ENCODE results near the gene CHMP4A.

Gene CHMP4A

DNA sequence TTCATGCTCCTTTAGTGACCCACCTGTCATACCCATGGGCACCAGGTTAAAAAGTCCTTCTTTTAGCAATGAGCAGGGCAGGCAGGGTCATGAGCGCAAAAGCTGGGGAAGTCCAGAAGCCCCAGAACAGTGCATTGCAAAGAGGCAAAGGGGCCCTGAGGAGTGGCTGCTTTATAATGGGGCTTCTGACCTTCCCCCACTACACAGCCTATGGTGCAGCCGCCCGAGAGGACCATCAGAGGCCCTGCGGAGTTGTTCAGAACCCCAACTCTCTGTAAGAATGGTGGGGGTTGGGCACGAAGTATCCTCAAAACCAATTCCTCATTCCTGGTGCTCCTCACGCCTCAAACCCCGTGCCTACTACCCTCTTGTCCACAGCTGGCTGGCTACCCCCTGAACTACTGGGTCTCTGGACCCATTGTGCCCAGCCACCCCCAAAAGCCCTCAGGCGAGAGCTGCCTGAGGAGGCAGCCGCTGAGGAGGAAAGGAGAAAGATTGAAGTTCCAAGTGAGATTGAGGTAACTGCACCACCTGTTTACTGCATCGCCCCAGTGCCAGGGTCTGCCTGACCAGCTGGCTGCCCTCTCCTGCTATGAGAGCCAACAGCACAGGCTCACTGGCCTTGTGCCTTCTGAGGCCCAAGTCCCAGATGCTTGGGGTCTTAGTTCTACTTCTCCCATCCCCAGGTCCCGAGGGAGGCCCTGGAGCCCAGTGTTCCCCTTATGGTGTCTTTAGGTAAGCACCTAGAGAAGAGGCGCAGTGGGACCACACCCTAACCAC lies 34.7 kb downstream of the CHMP4A start:
- no peak for DNase-seq (ENCODE audit: low read depth)

DNA sequence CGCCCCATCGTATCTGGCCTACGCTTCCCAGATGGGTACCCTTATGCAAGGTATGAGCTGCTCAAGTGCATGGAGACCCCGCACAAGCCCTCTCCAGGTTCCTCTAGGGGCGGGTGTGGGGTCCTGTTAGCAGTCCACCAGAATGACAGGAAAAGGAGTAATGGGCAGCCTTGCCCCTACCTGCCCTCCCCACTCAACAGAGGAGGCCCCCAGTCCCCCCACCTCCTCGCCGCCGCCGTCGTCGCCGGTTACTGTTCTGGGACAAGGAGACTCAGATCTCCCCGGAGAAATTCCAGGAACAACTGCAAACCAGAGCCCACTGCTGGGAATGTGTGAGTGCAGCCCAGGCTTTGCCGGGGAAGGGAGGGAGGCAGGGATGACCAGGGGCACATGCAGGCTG lies 35.4 kb downstream of the CHMP4A start:
- DNase-seq (ENCODE audit: low read depth), result no peak

DNA sequence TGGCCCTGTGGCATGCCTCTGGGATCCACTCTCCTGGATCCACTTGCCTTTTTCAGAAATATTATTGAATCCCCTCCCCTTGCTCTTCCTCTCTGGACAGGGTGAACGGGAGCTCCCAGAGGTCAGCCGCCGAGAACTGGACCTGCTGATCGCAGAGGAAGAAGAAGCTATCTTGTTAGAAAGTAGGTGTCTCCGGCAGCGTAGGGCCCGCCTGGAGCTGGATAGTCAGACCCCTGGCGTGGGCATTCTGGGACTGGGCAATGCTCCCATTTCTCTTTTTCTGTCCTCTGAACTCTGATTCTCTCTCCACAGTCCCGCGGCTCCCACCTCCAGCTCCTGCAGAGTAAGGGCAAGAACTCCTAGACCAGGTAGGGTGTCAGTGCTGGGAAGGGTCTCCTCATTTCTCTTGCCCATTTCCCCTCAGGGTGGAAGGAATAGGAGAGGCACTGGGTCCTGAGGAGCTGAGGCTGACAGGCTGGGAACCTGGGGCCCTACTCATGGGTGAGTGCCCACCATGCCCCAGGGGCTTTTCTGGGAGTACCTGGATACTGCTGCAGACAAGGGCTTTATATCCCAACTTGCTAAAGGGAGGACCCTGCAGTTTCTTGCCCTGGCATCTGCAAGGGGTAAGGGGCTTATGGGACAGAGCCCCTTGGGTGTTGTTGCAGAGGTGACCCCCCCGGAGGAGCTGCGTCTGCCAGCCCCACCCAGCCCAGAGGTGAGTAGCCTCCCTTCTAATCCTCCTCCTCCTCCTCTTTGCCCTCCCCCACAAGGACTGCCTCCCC lies 36.1 kb downstream of the CHMP4A start:
- DNase-seq (ENCODE audit: low read depth), result no peak

DNA sequence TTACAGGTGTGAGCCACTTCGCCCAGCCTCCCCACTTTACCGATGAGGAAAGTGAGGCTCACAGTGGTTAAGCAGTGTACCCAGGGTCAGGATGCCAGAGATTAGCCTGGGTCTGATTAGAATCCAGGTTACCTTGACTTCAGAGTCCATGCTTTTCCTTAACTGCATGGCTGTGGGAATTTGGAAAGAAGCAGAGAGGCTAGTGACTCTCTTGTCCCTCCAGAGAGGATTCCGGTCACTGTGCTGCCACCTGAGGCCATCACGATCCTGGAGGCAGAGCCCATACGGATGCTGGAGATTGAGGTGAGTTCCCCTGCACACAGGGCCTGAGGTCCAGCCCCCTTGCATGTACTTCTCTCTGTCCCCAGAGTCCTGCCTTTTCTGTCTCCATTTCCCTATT lies 36.7 kb downstream of the CHMP4A start:
- DNase-seq (ENCODE audit: low read depth), result no peak

DNA sequence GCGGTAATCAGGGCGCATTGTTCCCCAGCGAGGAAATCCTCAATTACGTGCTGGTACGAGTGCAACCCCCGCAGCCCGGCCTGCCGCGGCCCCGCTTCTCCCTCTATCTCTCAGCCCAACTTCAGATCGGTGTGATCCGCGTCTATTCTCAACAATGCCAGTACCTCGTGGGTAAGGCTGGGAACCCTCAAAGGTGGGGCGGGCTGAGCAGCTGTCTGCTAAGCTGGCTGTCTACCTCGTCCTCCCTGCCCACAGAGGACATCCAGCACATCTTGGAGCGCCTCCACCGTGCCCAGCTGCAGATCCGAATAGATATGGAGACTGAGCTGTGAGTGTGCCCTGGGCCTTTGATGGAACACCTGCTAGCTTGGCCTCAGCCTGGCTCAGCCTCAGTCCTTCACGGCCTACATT lies 40.4 kb downstream of the CHMP4A start:
- no peak for DNase-seq (ENCODE audit: low read depth)

DNA sequence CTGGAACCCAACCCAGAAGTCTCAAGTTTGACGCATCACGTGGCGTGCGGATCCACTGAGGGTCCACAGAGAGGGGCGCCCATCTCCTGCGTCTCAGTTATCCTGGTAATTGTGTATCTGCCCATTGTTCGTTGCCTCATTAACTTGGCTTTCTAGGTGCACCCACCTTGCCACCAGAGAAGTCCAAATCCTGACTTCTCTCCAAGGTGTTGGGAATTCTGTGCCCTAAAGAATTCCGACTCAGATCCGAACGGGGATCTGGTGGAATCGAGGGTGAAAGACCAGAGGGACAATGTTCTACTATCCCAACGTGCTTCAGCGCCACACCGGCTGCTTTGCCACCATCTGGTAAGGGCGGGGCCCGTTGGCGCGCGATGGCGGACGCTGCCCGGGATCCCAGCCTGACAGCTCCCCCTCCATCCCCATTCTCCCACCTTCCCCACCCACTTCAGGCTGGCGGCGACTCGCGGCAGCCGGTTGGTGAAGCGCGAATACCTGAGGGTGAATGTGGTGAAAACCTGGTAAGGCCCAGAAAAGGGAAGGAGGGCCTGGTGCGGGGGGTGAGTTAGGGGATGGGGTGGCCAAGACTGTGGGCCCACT lies 40.9 kb downstream of the CHMP4A start:
- DNase-seq (ENCODE audit: low read depth), result no peak

DNA sequence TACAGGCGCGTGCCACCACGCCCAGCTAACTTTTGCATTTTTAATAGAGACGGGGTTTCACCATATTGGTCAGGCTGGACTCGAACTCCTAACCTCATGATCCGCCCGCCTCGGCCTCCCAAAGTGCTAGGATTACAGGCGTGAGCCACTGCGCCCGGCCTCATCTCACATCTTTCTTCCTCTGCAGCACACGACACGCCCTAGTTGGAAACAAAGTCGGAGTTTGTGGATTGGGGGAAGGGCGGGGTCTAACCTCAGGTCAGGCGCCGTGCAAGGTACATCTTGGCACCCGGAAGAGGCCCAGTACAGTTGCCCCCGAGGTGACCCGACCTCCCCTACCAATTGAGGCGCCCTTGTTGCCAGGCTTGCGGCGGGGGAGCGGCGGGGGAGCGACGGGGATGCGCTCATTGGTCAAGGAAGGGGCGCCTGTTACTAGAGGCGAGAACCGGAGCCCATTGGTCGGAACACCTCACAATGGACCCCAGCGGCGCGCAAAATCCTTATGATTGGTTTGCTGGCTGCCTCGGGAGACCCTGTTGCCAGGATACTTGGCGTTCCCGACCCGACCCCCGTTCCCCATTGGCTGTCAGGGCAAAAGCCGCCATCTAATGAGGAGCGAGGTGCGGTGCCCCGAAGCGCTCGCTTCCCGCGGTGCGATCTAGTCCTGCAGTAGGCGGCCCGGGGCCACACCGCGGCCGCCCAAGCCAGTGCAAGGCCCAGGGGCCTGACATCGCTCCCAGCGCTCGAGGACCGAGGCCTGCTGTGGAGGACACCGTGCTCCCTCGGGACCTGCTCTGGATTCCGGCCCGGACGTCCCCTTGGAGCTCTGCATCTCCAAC lies 41.6 kb downstream of the CHMP4A start, which contains the start of gene REC8:
REC8 (plus strand) TSS at position 659 of the 839 bp plus-strand sequence. CDS start 473 bp downstream, outside the sequence.
- DNase-seq (ENCODE audit: low read depth), result peak; percentile 74

DNA sequence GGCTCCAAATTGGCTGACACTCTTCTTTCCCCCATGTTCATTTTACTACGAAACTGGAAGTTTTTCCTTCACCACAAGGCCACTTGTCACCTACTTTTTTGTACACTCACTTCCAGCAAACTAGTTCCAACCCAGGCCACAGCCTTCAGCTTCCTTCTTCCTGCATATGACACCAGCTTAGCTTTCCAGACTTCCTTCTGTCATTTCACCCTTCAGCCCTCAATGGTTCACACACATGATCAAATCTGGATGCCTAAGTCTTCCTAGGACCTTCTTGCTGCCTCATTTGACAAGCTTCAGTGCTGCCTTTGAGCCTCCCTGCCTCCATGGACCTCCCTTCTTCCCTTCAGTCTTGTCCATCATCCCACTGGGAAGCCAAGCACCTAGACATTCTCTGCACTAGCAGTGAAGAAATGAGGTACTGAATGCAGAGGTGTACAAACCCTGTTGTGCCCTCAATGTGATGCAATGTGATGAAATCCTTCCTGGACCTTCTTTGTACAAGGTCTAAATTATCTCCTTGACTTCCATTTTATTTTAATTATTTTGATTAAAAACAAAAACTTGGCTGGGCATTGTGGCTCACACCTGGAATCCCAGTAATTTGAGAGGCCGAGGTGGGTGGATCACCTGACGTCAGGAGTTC lies 45.7 kb downstream of the CHMP4A start:
- DNase-seq (ENCODE audit: low read depth), result no peak

DNA sequence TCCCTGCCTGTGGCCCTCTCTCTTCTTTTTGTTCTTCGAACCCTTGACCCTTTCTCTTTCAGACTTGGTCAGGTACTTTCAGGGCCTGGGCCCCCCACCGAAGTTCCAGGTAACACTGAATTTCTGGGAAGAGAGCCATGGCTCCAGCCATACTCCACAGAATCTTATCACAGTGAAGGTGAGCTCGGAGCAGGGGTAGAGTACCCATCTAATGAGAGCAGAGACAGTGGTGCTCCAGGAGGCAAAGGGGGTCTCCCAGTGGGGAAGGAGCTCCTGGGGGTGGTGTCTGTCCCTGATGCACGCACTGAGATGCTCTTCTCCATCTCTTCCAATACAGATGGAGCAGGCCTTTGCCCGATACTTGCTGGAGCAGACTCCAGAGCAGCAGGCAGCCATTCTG lies 47.5 kb downstream of the CHMP4A start:
- no peak for DNase-seq (ENCODE audit: low read depth)

DNA sequence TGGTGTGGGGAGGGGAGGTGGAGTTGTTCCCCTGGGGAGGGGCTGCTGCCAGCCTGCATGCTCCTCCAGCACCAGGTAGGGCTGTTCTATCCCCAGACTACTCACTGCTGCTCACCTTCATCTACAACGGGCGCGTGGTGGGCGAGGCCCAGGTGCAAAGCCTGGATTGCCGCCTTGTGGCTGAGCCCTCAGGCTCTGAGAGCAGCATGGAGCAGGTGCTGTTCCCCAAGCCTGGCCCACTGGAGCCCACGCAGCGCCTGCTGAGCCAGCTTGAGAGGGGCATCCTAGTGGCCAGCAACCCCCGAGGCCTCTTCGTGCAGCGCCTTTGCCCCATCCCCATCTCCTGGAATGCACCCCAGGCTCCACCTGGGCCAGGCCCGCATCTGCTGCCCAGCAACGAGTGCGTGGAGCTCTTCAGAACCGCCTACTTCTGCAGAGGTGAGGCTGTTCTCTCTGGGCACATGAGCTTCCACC lies 48.7 kb downstream of the CHMP4A start:
- no peak for DNase-seq (ENCODE audit: low read depth)

DNA sequence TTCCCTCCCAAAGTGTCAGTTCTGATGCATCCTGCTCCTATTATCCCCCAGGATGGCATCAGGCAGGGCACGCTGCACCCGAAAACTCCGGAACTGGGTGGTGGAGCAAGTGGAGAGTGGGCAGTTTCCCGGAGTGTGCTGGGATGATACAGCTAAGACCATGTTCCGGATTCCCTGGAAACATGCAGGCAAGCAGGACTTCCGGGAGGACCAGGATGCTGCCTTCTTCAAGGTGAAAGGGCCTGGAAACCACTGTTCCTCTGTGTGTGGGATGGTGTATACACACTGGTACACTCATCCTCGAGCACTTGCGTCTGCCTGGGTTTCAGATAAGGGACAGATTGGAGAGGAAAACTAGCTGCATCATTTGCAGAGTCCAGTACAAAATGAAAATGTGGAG lies 51.2 kb downstream of the CHMP4A start:
- DNase-seq (ENCODE audit: low read depth), result no peak

DNA sequence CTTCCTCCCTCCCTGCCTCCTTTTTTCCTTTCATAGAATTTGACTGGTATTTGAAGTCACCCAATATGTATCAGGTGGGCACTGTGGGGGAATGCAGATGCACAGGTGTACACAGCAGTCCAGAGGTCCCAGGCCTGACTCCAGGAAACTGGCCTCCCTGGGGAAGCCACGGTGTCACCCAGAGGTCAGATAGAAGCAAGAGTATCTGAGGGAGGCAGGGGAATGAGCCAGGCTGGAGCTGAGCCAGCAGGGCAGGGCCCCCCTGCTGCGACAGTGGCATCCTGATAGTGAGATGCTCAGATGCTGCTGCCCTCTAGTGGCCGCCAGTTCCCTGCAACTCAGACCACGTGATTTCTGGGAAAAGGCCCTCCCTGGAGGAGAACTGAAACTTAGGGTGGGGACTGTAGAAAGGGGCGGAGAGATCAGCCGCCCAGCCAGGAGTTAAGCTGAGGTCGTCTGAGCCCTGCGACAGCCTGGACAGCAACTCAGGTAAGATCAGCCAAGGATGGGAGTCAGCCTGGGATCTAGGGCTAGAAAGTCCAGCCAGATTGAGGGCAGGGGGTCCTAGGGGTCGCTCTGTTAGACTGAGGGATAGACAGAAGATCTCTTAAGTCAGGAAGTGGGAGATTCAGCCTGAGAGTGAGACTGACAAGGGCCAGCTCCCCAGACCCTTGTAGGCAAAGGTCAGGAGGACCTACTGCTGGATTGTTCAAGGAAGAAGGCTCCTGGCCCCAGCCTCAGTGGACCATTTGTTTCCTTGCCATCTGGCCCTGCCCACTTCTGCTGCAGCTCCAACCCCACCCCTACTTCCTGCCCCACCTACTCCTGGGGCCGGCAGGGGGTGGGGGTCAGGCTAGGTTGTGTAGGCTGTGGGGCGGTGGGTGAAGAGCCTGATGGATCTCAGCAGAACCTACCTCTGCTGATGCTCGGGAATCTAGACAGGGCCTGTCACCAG lies 52.2 kb downstream of the CHMP4A start, which contains the start of gene IRF9:
IRF9 (plus strand) TSS at position 416 of the 955 bp plus-strand sequence. CDS start 880 bp downstream, outside the sequence.
- peak; percentile 97 for DNase-seq (ENCODE audit: low read depth)

DNA sequence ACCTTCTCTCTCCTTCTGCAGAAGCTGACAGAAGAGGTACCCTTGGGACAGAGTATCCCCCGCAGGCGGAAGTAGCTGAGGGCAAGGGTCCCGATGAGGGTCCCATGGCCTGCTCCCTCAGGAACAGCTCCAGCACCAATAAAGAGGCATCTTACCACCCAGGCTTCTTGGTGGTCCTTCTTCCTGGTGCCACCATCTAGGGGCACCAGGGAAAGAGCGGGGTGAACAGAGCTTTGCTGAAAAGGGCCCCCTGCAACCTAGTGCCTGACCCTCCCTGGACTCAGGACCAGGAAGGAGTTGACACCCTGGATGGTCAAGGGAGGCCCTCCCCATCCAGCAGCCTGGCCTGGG lies 52.8 kb downstream of the CHMP4A start:
- no peak for DNase-seq (ENCODE audit: low read depth)

DNA sequence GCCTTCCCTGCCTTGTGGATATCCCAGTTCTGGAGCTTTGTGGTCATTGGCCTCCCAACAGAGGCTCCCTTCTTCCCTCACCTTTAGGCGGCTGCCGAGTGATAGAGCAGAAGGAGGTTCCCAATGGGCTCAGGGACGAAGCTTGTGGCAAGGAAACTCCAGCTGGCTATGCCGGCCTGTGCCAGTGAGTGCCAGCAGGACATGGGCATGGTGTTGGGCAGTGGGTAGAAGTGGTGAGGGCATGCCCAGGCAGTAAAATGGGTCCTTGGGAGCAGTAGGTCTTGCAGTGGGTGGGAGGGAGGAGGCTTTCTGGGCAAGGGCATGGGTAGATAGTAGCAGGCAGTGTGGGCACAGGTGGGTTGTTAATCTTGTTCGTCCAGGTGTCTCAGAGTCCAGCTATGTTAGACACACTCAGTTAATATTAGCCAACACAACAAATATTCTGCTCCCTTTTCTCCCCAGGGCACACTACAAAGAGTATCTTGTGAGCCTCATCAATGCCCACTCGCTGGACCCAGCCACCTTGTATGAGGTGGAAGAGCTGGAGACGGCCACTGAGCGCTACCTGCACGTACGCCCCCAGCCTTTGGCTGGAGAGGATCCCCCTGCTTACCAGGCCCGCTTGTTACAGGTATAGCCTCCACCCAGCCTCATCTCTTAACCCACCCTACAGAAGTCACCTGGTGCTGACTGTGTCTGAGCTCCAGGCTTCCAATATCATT lies 53.4 kb downstream of the CHMP4A start:
- DNase-seq (ENCODE audit: low read depth), result no peak

Measured in activated gamma-delta T cell treated with anti-CD3 and anti-CD28 coated beads, Interleukin-2, amount 50 U/mL, for 16 hours (primary cell).